CD4-positive, alpha-beta T cell treated with Interleukin-15 for 4 hours (primary cell): Measurements from ENCODE around the gene UBA7.
"Not testable (repeated sequence)": the region's sequence is repeated elsewhere in the genome, so short reads cannot be mapped to it uniquely, and the experiment has no call there.

ENCODE experiments used
- DNase-seq: peaks from one replicate; pipeline ENCODE4 v3.0.0-alpha.2; 2020; ENCODE audit warnings: low spot score

UBA7 gene

GRCh38 chr3:49782277-49782676, 31.5 kb downstream of the UBA7 start:
- not testable (repeated sequence) for DNase-seq

- no peak for DNase-seq
These were observed 32.1 kb downstream of the UBA7 start for GRCh38 chr3:49781415-49782199.

DNA sequence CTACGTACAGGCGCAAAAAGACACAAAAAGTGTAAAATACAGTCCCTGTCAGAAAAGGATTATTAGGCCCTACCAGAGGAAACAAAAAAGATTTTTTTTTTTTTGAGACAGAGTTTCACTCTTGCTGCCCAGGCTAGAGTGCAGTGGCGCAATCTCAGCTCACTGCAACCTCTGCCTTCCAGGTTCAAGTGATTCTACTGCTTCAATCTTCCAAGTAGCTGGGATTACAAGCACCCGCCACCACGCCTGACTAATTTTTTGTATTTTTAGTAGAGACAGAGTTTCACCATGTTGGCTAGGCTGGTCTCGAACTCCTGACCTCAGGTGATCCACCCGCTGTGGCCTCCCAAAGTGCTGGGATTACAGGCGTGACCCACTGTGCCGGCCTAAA, 32.8 kb downstream of the UBA7 start:
- not testable (repeated sequence) for DNase-seq

GRCh38 chr3:49780080-49780974, 33.4 kb downstream of the UBA7 start:
- no peak for DNase-seq

GRCh38 chr3:49779358-49780079, 34.2 kb downstream of the UBA7 start:
- no peak for DNase-seq

DNA sequence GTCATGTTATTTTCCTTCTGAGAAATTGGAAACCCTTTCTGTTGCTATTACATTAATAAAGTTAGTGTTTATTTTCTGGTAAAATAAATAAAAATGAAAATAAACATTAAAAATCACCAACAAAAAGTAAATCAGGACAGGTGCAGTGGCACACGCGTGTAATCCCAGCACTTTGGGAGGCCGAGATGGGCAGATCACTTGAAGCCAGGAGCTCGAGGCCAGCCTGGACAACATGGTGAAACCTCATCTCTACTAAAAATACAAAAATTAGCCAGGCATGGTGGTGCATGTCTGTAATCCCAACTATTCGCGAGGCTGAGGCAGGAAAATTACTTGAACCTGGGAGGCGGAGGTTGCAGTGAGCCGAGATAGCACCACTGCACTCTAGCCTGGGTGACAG, 37.7 kb downstream of the UBA7 start:
- not testable (repeated sequence) for DNase-seq

- no peak for DNase-seq
These were observed 38.2 kb downstream of the UBA7 start for GRCh38 chr3:49775538-49775937.

- no peak for DNase-seq
These were observed 41.0 kb downstream of the UBA7 start for GRCh38 chr3:49772703-49773102.

DNA sequence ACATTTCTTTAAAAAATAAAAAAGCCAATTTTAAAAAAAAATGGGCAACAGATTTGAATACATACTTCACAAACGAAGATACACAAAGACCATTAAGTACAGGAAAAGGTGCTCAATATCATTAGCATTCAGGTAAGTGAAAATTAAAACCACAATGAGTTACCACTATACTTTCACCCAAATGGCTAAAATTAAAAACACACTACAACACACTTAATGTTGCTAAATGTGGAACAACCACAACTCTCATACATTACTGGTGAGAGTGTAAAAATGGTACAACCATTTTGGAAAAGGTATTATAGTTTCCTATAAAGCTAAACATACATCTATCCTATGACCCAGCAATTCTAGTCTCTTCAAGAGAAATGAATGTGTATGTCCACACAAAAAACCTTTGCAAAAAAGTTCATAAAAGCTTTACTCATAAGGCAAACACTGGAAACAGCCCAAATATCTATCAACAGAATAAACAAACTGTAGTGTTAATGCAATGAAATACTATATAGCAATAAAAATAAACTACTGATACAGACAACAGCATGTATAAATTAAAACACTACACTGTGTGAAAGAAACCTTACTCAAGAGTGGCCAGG, 42.3 kb downstream of the UBA7 start:
- no peak for DNase-seq

GRCh38 chr3:49769926-49770325, 43.8 kb downstream of the UBA7 start:
- DNase-seq, result no peak

DNA sequence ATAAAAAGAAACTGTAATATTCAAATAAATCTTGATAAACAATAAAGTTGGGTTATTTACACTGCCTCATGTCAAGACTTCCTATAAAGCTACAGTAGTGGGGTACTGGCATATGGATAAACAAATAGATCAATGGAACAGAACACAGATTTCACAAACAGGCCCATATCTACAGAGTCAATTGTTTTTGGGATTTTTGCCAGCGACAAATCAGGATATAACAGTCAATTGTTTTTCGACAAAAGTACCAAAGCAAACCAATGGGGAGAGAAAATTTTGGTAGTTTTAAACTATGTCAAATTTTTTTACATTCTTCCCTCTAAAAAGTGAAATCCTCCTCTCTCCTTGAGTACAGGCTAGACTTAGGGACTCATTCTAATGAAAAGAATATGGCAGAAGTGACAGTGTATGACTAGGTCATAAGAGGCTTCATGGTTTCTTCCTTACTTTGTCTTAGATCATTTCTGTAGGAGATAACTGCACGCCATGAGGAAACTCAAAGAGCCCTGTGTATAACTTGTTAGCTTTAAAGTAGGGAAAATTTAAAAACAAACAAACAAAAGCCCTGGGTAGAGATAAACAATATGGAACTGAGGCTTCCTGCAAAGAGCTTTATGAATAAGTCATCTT, 44.4 kb downstream of the UBA7 start:
- no peak for DNase-seq

- DNase-seq, result no peak
These were observed 49.8 kb downstream of the UBA7 start for GRCh38 chr3:49763981-49764380.

- DNase-seq, result no peak
These were observed 52.1 kb downstream of the UBA7 start for GRCh38 chr3:49761661-49762060.

- no peak for DNase-seq
These were observed 54.5 kb downstream of the UBA7 start for GRCh38 chr3:49759226-49759625.

- DNase-seq, result no peak
These were observed 56.6 kb downstream of the UBA7 start for GRCh38 chr3:49757197-49757596.

GRCh38 chr3:49756036-49756435, 57.7 kb downstream of the UBA7 start:
- DNase-seq, result no peak
